Smooth muscle cell (in vitro differentiated cells): Measurements from ENCODE around the gene PIAS1. TPM values are rescaled to one million over a fixed set of nuclear protein-coding genes. Genes with fewer than 3 reads are reported as not detected.

Experiments
- DNase-seq: peaks from one replicate; lab custom pipeline; 2025; ENCODE audit not compliant: unreplicated experiment; lab: John Stamatoyannopoulos, UW
- H2AFZ ChIP-seq: fragments of 200-600 bp; sonication (generic); 2 replicates; pipeline ENCODE4 v1.6.0; 2016; ENCODE audit warnings: antibody characterized with exemption, low read depth, mild to moderate bottlenecking
- H3F3A ChIP-seq: fragments of 200-600 bp; sonication (generic); 2 replicates; pipeline ENCODE4 v1.6.0; 2017; ENCODE audit warnings: antibody characterized with exemption, low read depth
- H3K27ac ChIP-seq: fragments of 200-600 bp; sonication (generic); 2 replicates; pipeline ENCODE4 v1.5.1; 2016; ENCODE audit warnings: low read depth, mild to moderate bottlenecking
- H3K27me3 ChIP-seq: fragments of 200-600 bp; sonication (generic); 2 replicates; pipeline ENCODE4 v1.6.1; 2016; ENCODE audit warnings: low read depth, mild to moderate bottlenecking
- H3K36me3 ChIP-seq: fragments of 200-600 bp; sonication (generic); 2 replicates; pipeline ENCODE4 v1.5.1; 2016; ENCODE audit warnings: low read depth
- H3K4me1 ChIP-seq: fragments of 200-600 bp; sonication (generic); 2 replicates; pipeline ENCODE4 v1.5.1; 2016; ENCODE audit warnings: low read depth
- H3K4me2 ChIP-seq: fragments of 200-600 bp; sonication (generic); 2 replicates; pipeline ENCODE4 v1.6.0; 2016; ENCODE audit warnings: mild to moderate bottlenecking
- H3K4me3 ChIP-seq: fragments of 200-600 bp; sonication (generic); 2 replicates; pipeline ENCODE4 v1.5.1; 2016; ENCODE audit warnings: mild to moderate bottlenecking
- H3K79me2 ChIP-seq: fragments of 200-600 bp; sonication (generic); 2 replicates; pipeline ENCODE4 v1.6.0; 2016; ENCODE audit warnings: low read depth, mild to moderate bottlenecking
- H3K9ac ChIP-seq: fragments of 200-600 bp; sonication (generic); 2 replicates; pipeline ENCODE4 v1.6.0; 2016; ENCODE audit warnings: low read depth
- H3K9me3 ChIP-seq: fragments of 200-600 bp; sonication (generic); replicated peaks from 2 replicates; pipeline ENCODE4 v1.5.1; 2016; ENCODE audit warnings: low read depth
- H4K20me1 ChIP-seq: fragments of 200-600 bp; sonication (generic); 2 replicates; pipeline ENCODE4 v1.6.0; 2016; ENCODE audit warnings: low read depth
- CTCF ChIP-seq: fragments of 200-600 bp; sonication (generic); IDR thresholded peaks from 2 replicates; pipeline ENCODE4 v1.5.1; 2017; ENCODE audit warnings: borderline replicate concordance, mild to moderate bottlenecking, antibody characterized with exemption; ENCODE audit not compliant: insufficient read depth, poor library complexity, severe bottlenecking
- WGBS: methylation state at CpG from one replicate; pipeline ENCODE4 v1.1.7; 2016; ENCODE audit warnings: low lambda C conversion rate; 5-methylcytosine and 5-hydroxymethylcytosine counted together
- polyA plus RNA-seq: library from polyadenylated mRNA; unstranded; fragments of >200 nt; fragmentation: Nextera tagmentation; extraction: Ambion mirVana; gene quantifications from 2 replicates; pipeline ENCODE4 v1.2.1, GENCODE V29; 2016
- total RNA-seq: library from RNA; depleted of rRNA; stranded (reverse); fragments of >200 nt; gene quantifications from 2 replicates; pipeline ENCODE4 v1.2.3, GENCODE V29; 2014

The PIAS1 gene
- total and polyA plus RNA-seq, 2 experiments from 2014 or later: 46.4 to 56.1 TPM

- Histone ChIP-seq H2AFZ (no peak overlapping the region), H3K4me3 (no peak overlapping the region), H3K4me1 (no peaks in the 10 kb centered on the region), H3K36me3 (no peaks in the 10 kb centered on the region), H3K9ac (no peak overlapping the region), H3K27ac (no peak overlapping the region), H3K79me2 (peaks cover 18% of the 10 kb centered on the region), H3K4me2 (no peak overlapping the region), H4K20me1 (no peaks in the 10 kb centered on the region), H3K9me3 (no peaks in the 10 kb centered on the region), H3F3A (no peaks in the 10 kb centered on the region), H3K27me3 (no peaks in the 10 kb centered on the region)
- 78% methylated on average over 6 of the region's 6 CpGs for WGBS
- no peak for TF ChIP-seq CTCF
- DNase-seq: no peak
These were observed 160.7 kb downstream of the PIAS1 start for GRCh38 chr15:68214838-68215254.

- no peaks in the 10 kb centered on the region for H4K20me1 ChIP-seq
- no peaks in the 10 kb centered on the region for H3K27me3 ChIP-seq
- H3F3A ChIP-seq: no peaks in the 10 kb centered on the region
- no peak overlapping the region for H2AFZ ChIP-seq
- H3K4me1 ChIP-seq: no peaks in the 10 kb centered on the region
- no peaks in the 10 kb centered on the region for H3K9me3 ChIP-seq
- no peak overlapping the region for H3K9ac ChIP-seq
- no peak overlapping the region for H3K27ac ChIP-seq
- no peak overlapping the region for H3K4me3 ChIP-seq
- no peak for DNase-seq
- no peak overlapping the region for H3K4me2 ChIP-seq
- no peaks in the 10 kb centered on the region for H3K36me3 ChIP-seq
- no peak for TF ChIP-seq CTCF
- H3K79me2 ChIP-seq: peaks cover 19% of the 10 kb centered on the region
- 90% methylated on average over 4 of the region's 4 CpGs for WGBS
These were observed 163.2 kb downstream of the PIAS1 start for GRCh38 chr15:68217341-68217740.

- Histone ChIP-seq H3K4me1 (no peaks in the 10 kb centered on the region), H3K27ac (no peak overlapping the region), H3K4me3 (no peak overlapping the region), H4K20me1 (no peaks in the 10 kb centered on the region), H3K79me2 (peaks cover 23% of the 10 kb centered on the region), H3K36me3 (no peaks in the 10 kb centered on the region), H3K4me2 (no peak overlapping the region), H2AFZ (no peak overlapping the region), H3K9ac (no peak overlapping the region), H3K27me3 (no peaks in the 10 kb centered on the region), H3F3A (no peaks in the 10 kb centered on the region), H3K9me3 (no peaks in the 10 kb centered on the region)
- DNase-seq: no peak
- WGBS: 93% methylated on average over 8 of the region's 8 CpGs
- TF ChIP-seq CTCF: no peak
These were observed 164.2 kb downstream of the PIAS1 start for GRCh38 chr15:68218331-68218730.

GRCh38 chr15:68218847-68219798 lies 165.0 kb downstream of the PIAS1 start:
- H3K27ac ChIP-seq: no peak overlapping the region
- DNase-seq: no peak
- H3K9ac ChIP-seq: no peak overlapping the region
- H3K4me2 ChIP-seq: no peak overlapping the region
- H3K9me3 ChIP-seq: no peaks in the 10 kb centered on the region
- H3K27me3 ChIP-seq: no peaks in the 10 kb centered on the region
- peaks cover 25% of the 10 kb centered on the region for H3K79me2 ChIP-seq
- TF ChIP-seq CTCF: no peak
- H2AFZ ChIP-seq: no peak overlapping the region
- H4K20me1 ChIP-seq: no peaks in the 10 kb centered on the region
- H3F3A ChIP-seq: no peaks in the 10 kb centered on the region
- H3K4me3 ChIP-seq: no peak overlapping the region
- 96% methylated on average over 9 of the region's 9 CpGs for WGBS
- no peaks in the 10 kb centered on the region for H3K36me3 ChIP-seq
- H3K4me1 ChIP-seq: no peaks in the 10 kb centered on the region
